K562 (cell line): ENCODE results near the gene PDE4A. TPM values are rescaled to one million over a fixed set of nuclear protein-coding genes. Genes with fewer than 3 reads are reported as not detected.

Source experiments
- ARID4B ChIP-seq: sonication (generic); formaldehyde crosslinking; IDR thresholded peaks from 2 replicates; pipeline ENCODE4 v1.8.0; 2022; ENCODE audit warnings: mild to moderate bottlenecking, missing genetic modification reagents
- CREB3 ChIP-seq: fragments of 450-650 bp; conservative IDR thresholded peaks from 2 replicates; pipeline ENCODE4 v1.6.1; 2016; ENCODE audit warnings: missing genetic modification characterization, low read depth, mild to moderate bottlenecking, missing compliant biosample characterization, moderate library complexity
- CTBP1 ChIP-seq: fragments of 450-650 bp; IDR thresholded peaks from 2 replicates; pipeline ENCODE4 v1.6.1; 2016; ENCODE audit warnings: borderline replicate concordance
- GTF3C2 ChIP-seq: IDR thresholded peaks from 3 replicates; pipeline ENCODE4 v1.6.1; 2011; ENCODE audit warnings: borderline replicate concordance, mild to moderate bottlenecking, moderate library complexity; ENCODE audit not compliant: insufficient read length; ENCODE audit errors: extremely low read depth
- POLR2B ChIP-seq: fragments of 450-650 bp; IDR thresholded peaks from 2 replicates; pipeline ENCODE4 v1.6.1; 2018; ENCODE audit warnings: low read depth; ENCODE audit not compliant: partially characterized antibody
- RCOR1 ChIP-seq, 2 experiments: IDR thresholded peaks; 2 replicates each; pipeline ENCODE4 v1.6.1; 2012; ENCODE audit warnings: low read depth in 2 of 2, low read length in 2 of 2, borderline replicate concordance in 1 of 2, improper control_type of control experiment in 1 of 2
- TFAP4 ChIP-seq: sonication (generic); formaldehyde crosslinking; IDR thresholded peaks from 2 replicates; pipeline ENCODE4 v1.8.0; 2022; ENCODE audit warnings: missing genetic modification reagents, mild to moderate bottlenecking, moderate library complexity, borderline replicate concordance
- TOE1 ChIP-seq, 2 experiments: fragments of 450-650 bp in 1 of 2; sonication (generic) in 1 of 2; formaldehyde crosslinking in 1 of 2; IDR thresholded peaks; 2 replicates each; pipeline versions ENCODE4 v1.7.1 to v1.8.0; 2016 to 2022; ENCODE audit warnings: borderline replicate concordance in 2 of 2, mild to moderate bottlenecking in 2 of 2, antibody characterized with exemption in 1 of 2, inconsistent platforms in 1 of 2, low read depth in 1 of 2, missing genetic modification reagents in 1 of 2, moderate library complexity in 1 of 2
- U2AF1 ChIP-seq: fragments of 200-400 bp; formaldehyde crosslinking; optimal IDR thresholded peaks from 2 replicates; pipeline ENCODE3; 2017; ENCODE audit warnings: mild to moderate bottlenecking, low read depth, low read length, moderate library complexity
- ZBTB17 ChIP-seq: fragments of 450-650 bp; formaldehyde crosslinking; IDR thresholded peaks from 2 replicates; pipeline ENCODE4 v1.4.0; 2020; ENCODE audit warnings: mild to moderate bottlenecking
- ZBTB33 ChIP-seq: sonication (generic); formaldehyde crosslinking; IDR thresholded peaks from 2 replicates; pipeline ENCODE4 v1.8.1; 2023; ENCODE audit warnings: mild to moderate bottlenecking, missing genetic modification reagents
- polyA plus RNA-seq, 8 experiments: library from polyadenylated mRNA; depleted of rRNA in 4 of 8; stranded (reverse) in 5 of 8; unstranded in 3 of 8; fragments of >200 nt; fragmentation: Nextera tagmentation in 2 of 8; fragmentation: Illumina TruSeq in 1 of 8; extraction: Ambion mirVana in 2 of 8; extraction: Trizol in 1 of 8; gene quantifications; 2 replicates each; pipeline versions ENCODE4 v1.2.1 to v1.2.3, GENCODE V29; 2011 to 2014; ENCODE audit warnings: inconsistent platforms in 1 of 8, missing spikeins in 1 of 8
- total RNA-seq, 7 experiments: library from RNA; depleted of rRNA in 6 of 7; stranded (reverse); fragments of >200 nt in 6 of 7; fragmentation: Illumina TruSeq in 2 of 7; extraction: Trizol in 2 of 7; gene quantifications; 2 replicates each; pipeline versions ENCODE4 v1.2.1 to v1.2.3, GENCODE V29; 2011 to 2021; ENCODE audit warnings: low replicate concordance in 1 of 7

PDE4A gene
- total and polyA plus RNA-seq, 9 of the 15 experiments (the other 6 are each of a cell fraction or from before 2014, with no cell fraction given): 0.66 to 26.9 (median 4.6) TPM

- TF ChIP-seq ARID4B (CRISPR knock-in tag) (no peak), ZBTB33 (CRISPR knock-in tag) (peak; percentile 10; the same call in 1 of the 2 replicates), U2AF1 (no peak), CTBP1 (0 out of 2 replicates have a peak, but pooled peaks have one; percentile 1), TOE1 (IDR thresholded peaks at IDR 0.05; ENCODE audit: borderline replicate concordance) (no peak), TOE1 (CRISPR knock-in tag; IDR thresholded peaks at IDR 0.05; ENCODE audit: borderline replicate concordance, low read depth) (0 out of 2 replicates have a peak, but pooled peaks have one; percentile 20), TFAP4 (peak; percentile 21; the same call in 1 of the 2 replicates), RCOR1 (IDR thresholded peaks at IDR 0.05; ENCODE audit: borderline replicate concordance in 1 of 2, low read depth in 2 of 2, low read length in 2 of 2) (peak in 1 of 2 experiments; percentile 42; a peak in 1 of 4 replicates), GTF3C2 (peak; percentile 68), POLR2B (peak; percentile 32), ZBTB17 (CRISPR knock-in tag) (no peak), CREB3 (no peak)
These were observed 10.3 kb downstream of the PDE4A start (continued) for GRCh38 chr19:10430505-10431253.
